HG03064 (cell line): Measurements from ENCODE around the gene RHBDL2.
"Not testable (repeated sequence)": the region's sequence is repeated elsewhere in the genome, so short reads cannot be mapped to it uniquely, and the experiment has no call there.

ENCODE experiments used
- ATAC-seq: cut with Tn5 transposase; IDR thresholded peaks from one replicate; pipeline ENCODE4 v1.9.1; 2021; ENCODE audit warnings: low read depth; ENCODE audit not compliant: unreplicated experiment

The RHBDL2 gene

GRCh38 chr1:38941527-38942019 is at the start of gene RHBDL2:
TSS of gene RHBDL2 (minus strand) at chr1:38941830. CDS start at chr1:38919212, 22,618 bp downstream.
- no peak for ATAC-seq

- peak; percentile 86 for ATAC-seq
These were observed 49.4 kb upstream of the RHBDL2 start, which contains the start of gene AKIRIN1 for GRCh38 chr1:38990738-38991637. TSS of gene AKIRIN1 (plus strand) at chr1:38991276. CDS start at chr1:38991381, 105 bp downstream.

- no peak for ATAC-seq
These were observed 48.7 kb upstream of the RHBDL2 start for GRCh38 chr1:38990386-38990737.

- no peak for ATAC-seq
These were observed 48.3 kb upstream of the RHBDL2 start for GRCh38 chr1:38989979-38990378.

GRCh38 chr1:38979380-38979779 is 37.8 kb upstream of the RHBDL2 start:
- ATAC-seq: not testable (repeated sequence)

- ATAC-seq: not testable (repeated sequence)
These were observed 36.6 kb upstream of the RHBDL2 start for GRCh38 chr1:38978245-38978542.

- not testable (repeated sequence) for ATAC-seq
These were observed 36.0 kb upstream of the RHBDL2 start for GRCh38 chr1:38977399-38978244.

- ATAC-seq: no peak
These were observed 32.2 kb upstream of the RHBDL2 start for GRCh38 chr1:38973659-38974437.

- not testable (repeated sequence) for ATAC-seq
These were observed 31.5 kb upstream of the RHBDL2 start for GRCh38 chr1:38973145-38973544.

GRCh38 chr1:38964140-38964548 is 22.5 kb upstream of the RHBDL2 start:
- no peak for ATAC-seq

- no peak for ATAC-seq
These were observed 20.9 kb upstream of the RHBDL2 start for GRCh38 chr1:38962560-38962959.

GRCh38 chr1:38962113-38962512 is 20.5 kb upstream of the RHBDL2 start:
- ATAC-seq: no peak

GRCh38 chr1:38958967-38959366 is 17.3 kb upstream of the RHBDL2 start:
- no peak for ATAC-seq

GRCh38 chr1:38953433-38953860 is 11.8 kb upstream of the RHBDL2 start:
- ATAC-seq: no peak

GRCh38 chr1:38950553-38950952 is 8.9 kb upstream of the RHBDL2 start:
- ATAC-seq: no peak

- ATAC-seq: no peak
These were observed 2.9 kb upstream of the RHBDL2 start for GRCh38 chr1:38944547-38944946.

- no peak for ATAC-seq
These were observed 1.2 kb upstream of the RHBDL2 start for GRCh38 chr1:38942664-38943428.

- ATAC-seq: no peak
These were observed 537 bp downstream of the RHBDL2 start for GRCh38 chr1:38941093-38941492.

GRCh38 chr1:38940339-38941047 is 1.1 kb downstream of the RHBDL2 start:
- ATAC-seq: no peak
